HT-29 (cell line): ENCODE measurements around the gene SENP8. TPM values are rescaled to one million over a fixed set of nuclear protein-coding genes. Genes with fewer than 3 reads are reported as not detected.
"Not testable (repeated sequence)": the region's sequence is repeated elsewhere in the genome, so short reads cannot be mapped to it uniquely, and the experiment has no call there.

Source experiments
- DNase-seq: peaks from one replicate; pipeline ENCODE4 v3.0.0-alpha.2; 2015; ENCODE audit warnings: low spot score
- total RNA-seq: library from RNA; depleted of rRNA; stranded (reverse); fragments of >200 nt; shearing (Covaris generic); gene quantifications from 2 replicates; pipeline ENCODE4 v1.2.3, GENCODE V29; 2014; rRNA removed

SENP8 gene
- 0.66 and 3.2 TPM in 2 replicates for total RNA-seq

DNA sequence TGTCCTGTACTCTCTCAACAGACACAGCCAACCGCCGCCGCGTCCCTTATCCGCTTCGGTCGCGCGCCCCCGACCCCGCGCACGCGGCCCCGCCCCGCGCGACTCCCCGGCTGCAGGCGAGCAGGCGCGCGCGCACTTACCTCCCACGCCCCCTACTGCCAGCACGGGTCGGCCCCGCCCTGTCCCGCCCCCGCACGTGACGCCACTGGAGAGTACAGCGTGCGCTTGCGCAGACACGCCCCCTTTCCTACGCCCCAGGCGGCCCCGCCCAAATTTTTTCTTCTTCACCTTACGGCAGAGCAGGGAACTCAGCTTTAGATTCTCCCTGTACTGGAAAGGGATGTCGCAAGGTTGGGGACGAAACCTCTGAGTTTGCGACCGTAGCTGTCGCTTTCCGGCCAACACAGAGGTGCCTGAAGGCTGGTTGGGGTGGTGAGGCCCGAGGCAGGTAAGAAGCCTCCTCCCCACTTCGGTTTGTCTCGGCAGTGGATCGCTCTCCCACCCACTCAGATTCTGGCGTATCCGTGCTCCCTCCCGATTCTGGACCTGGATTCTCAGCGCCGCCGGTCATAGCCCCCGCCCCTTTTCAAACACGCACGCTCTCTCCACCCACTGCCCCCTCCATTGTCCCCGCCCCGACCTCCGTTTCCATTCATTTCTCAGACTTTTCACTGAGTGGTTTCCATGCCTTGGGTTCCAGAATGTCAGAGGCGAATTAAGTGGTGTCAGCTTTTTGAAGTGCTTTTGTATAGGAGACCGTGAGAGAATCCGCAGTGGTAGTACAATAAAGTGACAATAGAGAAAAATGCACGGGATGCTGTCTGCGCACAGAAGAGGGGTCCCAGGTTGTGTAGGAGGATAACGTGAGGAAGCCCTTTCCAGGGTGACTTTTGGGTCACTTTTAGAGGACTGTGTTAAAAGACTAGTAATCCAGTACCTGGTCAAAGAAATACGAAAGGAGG, at the start of gene SENP8, which contains the start of gene MYO9A:
TSS of gene SENP8 (plus strand) at position 387 of the 962 bp plus-strand sequence. CDS start 21,221 bp downstream, outside the sequence.
TSS of gene MYO9A (minus strand) at position 134 of the 962 bp plus-strand sequence. CDS start 71,587 bp downstream, outside the sequence.
- peak; percentile 99 for DNase-seq

DNA sequence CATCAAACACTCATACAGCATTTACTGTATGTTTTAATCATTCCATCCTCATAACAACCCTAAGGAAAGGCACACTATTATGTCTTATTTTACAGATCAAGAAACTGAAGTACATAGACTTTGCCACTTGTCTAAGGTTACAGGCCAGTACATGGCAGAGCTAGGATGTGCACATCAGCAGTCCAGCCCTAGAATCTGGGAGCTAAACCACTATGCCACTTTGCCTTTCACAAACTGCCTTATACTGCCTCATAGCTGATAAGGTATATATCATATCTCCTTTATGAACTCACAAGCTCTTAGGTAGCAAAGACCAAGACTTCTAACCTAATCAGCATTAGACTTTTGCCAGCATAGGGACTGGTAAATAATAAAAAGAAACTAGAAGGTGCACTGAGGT, 49.3 kb upstream of the SENP8 start:
- DNase-seq = no peak

DNA sequence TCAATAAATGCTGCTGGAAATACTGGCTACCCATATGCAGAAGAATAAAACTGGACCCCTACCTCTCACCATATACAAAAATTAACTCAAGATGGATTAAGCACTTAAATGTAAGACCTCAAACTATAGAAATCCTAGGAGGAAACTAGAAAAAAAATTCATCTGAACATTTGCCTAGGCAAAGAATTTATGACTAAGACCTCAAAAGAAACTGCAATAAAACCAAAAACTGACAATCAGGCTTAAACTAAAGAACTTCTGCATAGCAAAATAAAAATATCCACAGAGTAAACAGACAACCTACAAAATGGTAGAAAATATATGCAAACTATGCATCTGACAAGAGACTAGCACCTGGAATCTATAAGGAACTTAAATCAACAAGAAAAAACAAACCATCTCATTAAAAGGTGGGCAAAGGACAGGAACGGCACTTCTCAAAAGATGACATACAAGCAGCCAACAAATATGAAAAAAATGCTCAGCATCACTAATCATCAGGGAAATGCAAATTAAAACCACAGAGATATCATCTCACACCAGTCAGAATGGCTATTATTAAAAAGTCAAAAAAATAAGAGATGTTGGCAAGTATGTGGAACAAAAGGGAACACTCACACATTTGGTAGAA, 47.3 kb upstream of the SENP8 start:
- no peak for DNase-seq

DNA sequence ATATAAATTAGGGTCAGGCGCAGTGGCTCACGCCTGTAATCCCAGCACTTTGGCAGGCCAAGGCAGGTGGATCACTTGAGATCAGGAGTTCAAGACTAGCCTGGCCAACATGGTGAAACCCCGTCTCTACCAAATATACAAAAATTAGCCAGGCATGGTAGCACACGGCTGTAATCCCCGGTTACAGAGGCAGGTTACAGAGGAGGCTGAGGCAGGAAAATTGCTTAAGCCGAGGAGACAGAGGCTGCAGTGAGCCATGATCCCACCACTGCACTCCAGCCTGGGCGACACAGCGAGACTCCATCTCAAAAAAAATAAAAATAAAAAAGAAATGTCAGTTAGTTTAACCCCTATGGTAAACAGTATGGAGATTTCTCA, 46.8 kb upstream of the SENP8 start:
- DNase-seq = not testable (repeated sequence)

DNA sequence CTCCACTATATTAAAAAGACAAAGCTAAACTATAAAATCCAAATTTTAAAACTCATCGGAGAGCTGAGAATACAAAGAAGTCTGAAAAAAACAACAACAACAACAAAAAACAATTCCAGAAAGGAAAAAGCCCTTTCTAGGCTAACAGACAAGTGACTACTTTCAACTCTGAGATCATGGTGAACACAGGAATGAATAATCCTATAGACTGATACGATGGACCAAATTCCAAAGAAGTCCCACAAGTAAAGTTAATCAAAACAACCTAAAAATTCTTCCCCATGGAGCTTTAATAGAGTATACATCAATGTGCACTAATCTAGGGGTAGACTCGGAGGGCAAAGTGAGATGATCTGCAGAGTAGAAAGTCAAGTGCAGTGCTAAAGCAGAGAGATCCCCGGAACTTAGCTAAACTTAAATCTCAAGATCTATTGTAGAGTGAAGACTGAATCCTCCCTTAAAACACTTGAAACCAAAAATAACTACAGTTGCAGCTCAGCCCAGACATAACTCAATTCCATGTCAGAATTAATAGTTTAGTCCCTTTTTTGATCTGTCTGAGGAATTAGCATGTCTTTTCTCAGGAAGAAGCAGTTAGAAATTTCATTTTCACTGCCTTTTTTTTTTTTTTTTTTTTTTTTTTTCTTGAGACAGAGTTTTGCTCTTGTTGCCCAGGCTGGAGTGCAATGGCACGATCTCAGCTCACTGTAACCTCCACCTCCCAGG, 43.7 kb upstream of the SENP8 start:
- no peak for DNase-seq

DNA sequence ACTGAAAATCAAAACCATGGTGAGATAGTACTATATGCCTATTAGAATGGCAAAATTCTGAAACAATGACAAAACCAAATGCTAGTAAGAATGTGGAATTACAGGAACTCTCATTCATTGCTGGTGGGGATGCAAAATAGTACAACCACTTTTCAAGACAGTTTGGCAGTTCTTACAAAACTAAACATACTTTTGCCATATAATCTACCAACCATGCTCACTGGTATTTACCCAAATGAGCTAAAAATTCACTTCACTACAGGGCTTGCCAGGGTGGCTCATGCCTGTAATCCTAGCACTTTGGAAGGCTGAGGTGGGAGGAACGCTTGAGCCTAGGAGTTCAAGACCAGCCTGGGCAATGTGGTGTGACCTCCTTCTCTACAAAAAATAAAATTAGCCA, 40.3 kb upstream of the SENP8 start:
- no peak for DNase-seq

DNA sequence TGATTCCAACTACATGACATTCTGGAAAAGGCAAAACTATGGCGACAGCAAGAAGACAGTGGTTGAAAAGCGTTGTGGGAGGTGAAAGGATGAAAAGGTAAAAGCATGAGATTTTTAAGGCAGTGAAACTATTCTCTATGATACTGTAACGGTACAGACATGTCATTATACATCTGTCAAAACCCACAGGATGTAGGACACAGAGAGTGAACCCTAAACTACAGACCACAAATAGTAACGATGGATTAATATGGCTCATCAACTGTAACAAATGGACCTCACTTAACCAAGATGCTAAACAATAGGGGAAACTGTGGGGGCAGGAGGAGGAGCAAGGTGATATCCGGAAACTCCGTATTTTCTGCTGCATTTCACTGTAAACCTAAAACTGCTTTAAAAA, 39.3 kb upstream of the SENP8 start:
- no peak for DNase-seq

DNA sequence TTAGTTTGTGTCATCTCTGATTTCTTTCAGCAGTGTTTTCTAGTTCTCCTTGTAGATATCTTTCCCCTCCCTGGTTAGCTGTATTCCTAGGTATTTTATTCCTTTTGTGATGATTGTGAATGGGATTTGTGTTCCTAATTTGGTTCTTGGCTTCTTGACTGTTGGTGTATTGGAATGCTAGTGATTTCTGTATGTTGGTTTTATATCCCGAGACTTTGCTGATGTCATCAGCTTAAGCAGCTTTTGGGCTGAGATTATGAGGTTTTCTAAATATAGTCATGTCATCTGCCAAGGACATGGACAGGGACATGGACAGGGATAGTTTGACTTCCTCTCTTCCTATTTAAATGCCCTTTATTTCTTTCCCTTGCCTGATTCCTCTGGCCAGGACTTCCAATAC, 36.0 kb upstream of the SENP8 start:
- no peak for DNase-seq

DNA sequence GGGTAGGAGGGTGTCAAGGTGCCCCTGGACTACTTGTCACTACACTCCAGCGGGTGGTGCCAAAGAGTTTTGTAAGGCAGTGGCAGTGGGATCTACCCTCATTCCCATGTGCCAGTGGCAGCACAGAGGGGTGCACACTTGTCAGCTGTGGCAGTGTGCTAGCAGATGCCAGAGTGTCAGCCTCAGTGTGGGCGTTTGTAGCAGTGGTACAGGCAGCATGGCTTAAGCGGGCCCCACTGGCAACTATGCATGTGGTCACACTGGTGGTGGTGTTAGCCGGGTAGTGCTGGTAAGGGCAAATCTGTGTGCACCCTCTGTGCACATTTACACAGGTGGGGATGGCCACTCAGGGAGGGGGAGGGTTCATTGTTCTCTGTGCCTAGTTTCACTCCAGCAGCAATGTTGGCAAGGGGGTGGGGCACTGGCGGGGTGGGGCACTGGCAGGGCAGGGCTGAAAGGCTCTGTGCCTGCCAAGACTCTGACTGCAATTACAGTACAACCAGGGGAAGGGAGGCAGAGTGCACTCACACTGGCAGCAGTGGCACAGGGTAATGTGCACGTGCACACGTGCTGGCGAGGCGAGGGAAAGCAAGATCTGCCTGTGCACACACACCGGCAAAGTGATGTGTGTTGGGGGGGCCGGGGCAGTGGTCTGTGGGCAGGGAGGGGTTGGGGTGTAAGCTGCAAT, 32.0 kb upstream of the SENP8 start:
- peak; percentile 50 for DNase-seq

DNA sequence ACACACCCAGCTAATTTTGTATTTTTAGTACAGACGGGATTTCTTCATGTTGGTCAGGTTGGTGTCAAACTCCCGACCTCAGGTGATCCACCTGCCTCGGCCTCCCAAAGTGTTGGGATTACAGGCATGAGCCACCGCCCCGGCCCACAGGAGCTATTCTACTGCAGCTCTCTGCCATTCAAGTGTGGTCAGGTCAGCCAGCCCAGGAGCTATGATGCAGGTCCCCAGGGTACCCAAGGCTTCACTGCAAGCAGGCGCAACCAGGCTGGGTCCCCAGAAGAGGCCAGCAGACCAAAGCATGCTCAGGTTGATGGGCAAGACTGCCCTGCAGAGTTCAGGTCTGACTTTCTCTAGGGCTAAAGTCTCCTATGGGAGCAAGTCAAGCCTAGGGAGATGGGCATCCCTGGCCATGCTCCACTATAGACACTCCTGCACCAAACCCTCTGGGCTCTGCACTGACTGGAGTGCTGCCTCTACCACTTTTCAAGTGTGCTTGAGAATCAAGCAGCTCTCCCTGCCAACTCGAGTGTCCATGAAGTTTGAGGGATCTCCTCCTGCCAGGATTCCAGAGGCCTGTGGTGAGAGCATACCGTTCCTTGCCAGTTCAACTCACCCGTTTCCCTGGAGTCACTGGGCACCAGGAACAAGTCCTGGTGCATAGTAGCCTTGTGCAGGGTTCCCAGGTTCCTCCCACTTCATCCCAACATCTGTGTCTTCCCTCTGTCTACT, 31.1 kb upstream of the SENP8 start:
- DNase-seq = no peak

DNA sequence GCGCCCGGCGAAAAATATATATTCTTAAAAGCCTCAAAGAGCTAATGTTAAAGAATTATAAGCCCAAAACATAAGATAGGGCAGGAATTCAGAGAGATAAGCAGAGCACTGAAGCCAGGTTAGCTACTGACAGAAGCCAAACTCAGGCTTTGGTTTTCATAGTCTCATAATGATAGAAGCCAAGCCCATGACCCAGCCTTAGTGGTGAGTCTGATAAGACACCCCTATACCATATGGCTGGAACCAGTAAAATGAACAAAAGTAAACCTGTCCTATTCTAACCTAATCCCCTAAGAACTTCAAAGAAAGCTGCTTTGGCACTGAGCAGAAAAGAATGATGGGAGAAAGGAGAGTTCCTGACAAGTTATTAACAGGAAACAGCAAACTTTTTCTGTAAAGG, 26.2 kb upstream of the SENP8 start:
- no peak for DNase-seq

DNA sequence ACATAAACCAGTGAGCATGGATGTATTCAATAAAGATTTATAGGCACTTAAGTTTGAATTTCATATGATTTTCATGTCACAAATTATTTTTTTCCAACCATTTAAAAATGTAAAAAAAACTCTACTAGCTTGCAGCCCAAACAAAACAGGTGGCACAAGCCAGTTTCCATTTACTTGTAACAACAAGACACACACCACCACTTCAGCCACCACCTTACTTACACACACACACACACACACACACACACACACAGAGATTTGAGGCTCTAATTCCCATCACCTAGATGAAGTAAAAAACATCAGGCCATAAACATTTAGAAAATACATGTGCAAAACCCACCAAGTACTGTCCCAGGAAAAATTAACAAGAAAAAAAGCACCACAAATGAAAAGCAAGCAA, 25.5 kb upstream of the SENP8 start:
- DNase-seq = no peak

DNA sequence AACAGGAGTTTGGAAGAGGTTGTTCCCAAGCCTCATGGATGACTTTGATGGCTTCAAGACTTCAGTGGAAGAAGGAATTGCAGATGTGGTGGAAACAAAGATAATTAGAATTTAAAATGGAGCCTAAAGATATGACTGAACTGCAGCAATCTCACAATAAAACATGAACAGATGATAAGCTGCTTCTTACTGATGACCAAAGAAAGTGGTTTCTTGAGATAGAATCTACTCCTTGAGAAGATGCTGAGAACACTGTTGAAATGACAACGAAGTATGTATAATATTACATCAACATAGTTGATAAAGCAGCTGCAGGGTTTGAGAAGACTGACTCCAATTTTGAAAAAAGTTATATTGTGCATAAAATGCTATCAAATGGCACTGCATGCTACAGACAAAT, 21.4 kb upstream of the SENP8 start:
- no peak for DNase-seq

DNA sequence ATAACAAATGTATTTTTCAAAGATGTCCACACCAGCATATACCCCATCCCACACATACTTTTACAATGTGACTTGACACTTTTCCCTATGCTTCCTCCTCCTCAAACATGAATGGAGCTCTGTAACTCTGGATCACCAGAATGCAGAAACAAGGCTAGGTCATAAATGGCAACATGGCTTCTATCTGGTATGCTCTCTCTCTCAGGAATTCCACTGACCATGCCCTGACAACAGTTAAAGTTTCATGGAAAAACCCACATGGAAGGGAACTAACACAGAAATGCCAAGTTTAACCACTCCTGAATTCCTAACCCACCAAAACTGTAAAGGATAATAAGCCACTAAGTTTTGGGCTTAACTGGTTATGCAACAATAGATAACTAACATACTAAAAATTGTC, 20.2 kb upstream of the SENP8 start:
- DNase-seq = no peak

DNA sequence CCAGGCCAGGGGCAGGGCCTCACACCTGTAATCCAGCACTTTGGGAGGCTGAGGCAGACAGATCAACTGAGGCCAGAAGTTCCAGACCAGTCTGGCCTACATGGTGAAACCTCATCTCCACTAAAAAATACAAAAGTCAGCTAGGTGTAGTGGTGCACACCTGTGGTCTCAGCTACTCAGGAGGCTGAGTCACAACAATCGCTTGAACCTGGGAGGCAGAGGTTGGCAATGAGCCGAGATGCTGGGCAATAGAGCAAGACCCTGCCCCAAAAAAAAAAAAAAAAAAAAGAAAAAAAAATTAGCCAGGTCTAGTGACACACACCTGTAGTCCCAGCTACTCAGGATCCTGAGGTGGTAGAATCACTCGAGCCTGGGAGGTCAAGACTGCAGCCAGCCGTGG, 19.0 kb upstream of the SENP8 start:
- no peak for DNase-seq

DNA sequence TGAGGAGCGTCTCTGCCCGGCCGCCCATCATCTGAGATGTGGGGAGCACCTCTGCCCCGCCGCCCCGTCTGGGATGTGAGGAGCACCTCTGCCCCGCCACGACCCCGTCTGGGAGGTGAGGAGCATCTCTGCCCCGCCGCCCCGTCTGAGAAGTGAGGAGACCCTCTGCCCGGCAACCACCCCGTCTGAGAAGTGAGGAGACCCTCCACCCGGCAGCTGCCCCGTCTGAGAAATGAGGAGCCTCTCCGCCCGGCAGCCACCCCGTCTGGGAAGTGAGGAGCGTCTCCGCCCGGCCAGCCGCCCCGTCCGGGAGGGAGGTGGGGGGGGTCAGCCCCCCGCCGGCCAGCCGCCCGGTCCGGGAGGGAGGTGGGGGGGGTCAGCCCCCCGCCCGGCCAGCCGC, 17.7 kb upstream of the SENP8 start:
- DNase-seq = not testable (repeated sequence)

DNA sequence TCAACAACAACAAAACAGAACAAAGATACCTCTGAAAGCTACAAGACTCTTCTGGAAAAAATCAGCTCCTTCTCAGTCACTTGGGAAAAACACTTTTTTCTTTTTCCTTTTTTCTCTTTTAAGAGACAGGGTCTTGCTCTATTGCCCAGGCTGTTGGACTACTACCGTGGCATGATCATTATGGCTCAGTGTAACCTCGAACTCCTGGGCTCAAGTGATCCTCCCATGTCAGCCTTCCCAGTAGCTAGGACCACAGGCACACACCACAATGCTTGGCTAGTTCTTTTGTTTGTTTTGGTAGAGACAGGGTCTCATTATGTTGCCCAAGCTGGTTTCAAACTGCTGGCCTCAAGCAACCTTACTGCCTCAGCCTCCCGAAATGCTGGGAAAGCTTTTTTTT, 13.1 kb upstream of the SENP8 start:
- DNase-seq = no peak

DNA sequence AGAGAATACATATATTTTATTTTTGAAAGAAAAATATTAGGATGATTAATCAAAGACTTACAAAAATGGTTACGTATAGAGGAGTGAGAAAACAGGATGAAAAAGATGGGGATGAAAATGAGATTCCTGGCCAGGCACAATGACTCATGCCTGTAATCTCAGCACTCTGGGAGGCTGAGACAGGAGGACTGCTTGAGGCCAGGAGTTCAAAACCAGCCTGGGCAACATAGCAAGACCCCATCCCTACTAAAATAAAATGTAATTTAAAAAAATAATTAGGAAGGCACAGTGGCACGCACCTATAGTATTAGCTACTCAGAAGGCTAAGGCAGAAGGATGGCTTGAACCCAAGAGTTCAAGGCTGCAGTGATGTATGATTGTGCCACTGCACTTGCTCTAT, 12.1 kb upstream of the SENP8 start:
- DNase-seq = no peak

DNA sequence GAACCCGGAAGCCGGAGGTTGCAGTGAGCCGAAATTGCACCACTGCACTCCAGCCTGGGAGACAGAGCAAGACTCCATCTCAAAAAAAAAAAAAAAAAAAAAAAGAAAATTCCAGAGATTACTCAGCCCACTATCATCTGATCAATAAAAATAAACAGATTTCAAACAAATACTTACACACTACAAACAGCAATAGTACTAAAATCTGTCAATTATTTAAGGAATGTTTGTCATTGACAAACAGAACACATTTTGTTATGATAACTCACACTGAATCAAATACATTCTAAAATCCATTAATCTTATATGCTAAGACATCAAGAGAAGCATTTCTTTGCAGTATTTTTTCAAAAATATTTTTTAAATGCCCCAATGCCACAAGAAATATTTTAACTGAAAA, 7.8 kb upstream of the SENP8 start:
- DNase-seq = no peak

DNA sequence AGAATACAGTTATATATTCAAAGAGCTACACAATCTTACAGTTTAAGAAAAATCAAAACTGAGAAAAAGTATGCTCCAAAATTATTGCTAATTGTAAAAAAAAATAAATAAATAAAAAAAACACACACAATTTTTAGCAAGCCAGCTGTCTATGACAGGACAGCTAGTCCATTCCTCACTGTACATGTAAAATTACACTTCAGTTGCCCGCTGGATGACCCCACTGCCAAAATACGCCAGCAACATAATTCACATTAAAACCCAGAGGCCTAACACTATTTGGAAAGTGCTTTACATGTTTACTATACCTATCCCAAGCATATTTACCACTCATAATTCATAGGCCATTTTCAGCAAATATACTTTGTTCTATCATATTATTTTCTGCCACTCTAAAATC, 6.1 kb upstream of the SENP8 start:
- DNase-seq = no peak

DNA sequence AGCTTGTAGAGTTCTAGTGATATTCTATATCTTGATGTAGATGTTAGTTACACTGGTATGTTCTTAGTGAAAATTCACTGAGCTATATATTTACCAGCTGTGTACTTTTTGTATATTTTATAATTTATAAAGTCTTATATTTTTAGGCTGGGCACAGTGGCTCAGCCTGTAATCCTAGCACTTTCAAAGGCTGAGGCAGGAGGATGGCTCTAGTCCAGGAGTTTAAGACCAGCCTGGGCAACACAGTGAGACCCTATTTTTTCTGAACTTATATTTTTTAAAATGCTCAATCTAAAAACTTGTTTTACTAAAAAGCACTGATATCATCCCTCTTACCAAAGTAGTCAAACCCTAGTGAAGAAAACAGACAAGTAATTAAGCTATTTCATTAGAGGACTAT, 5.4 kb upstream of the SENP8 start:
- no peak for DNase-seq
